HepG2 (cell line): ENCODE results near the gene COL26A1. TPM values are rescaled to one million over a fixed set of nuclear protein-coding genes. Genes with fewer than 3 reads are reported as not detected.

Experiments used
- CENPX ChIP-seq: sonication (generic); formaldehyde crosslinking; IDR thresholded peaks from 2 replicates; pipeline ENCODE4 v1.9.0; 2021; ENCODE audit warnings: mild to moderate bottlenecking, missing genetic modification reagents, moderate library complexity
- CHD2 ChIP-seq: IDR thresholded peaks from 2 replicates; pipeline ENCODE4 v1.6.1; 2011; ENCODE audit warnings: low read depth, low read length, improper control_type of control experiment
- DR1 ChIP-seq: sonication (generic); formaldehyde crosslinking; IDR thresholded peaks from 2 replicates; pipeline ENCODE4 v1.8.0; 2021; ENCODE audit warnings: mild to moderate bottlenecking, missing genetic modification reagents, inconsistent platforms
- EHMT2 ChIP-seq: fragments of 200-600 bp; sonication (generic); IDR thresholded peaks from 2 replicates; pipeline ENCODE4 v1.7.0; 2017; ENCODE audit warnings: antibody characterized with exemption, low read depth, low read length, borderline replicate concordance
- HOXD1 ChIP-seq: sonication (generic); formaldehyde crosslinking; IDR thresholded peaks from 2 replicates; pipeline ENCODE4 v1.5.0; 2020; ENCODE audit warnings: missing genetic modification reagents
- IRF1 ChIP-seq: sonication (generic); formaldehyde crosslinking; IDR thresholded peaks from 2 replicates; pipeline ENCODE4 v1.4.0; 2020; ENCODE audit warnings: low read depth, mild to moderate bottlenecking, missing genetic modification reagents
- MEF2D ChIP-seq: sonication (generic); formaldehyde crosslinking; IDR thresholded peaks from 2 replicates; pipeline ENCODE4 v1.5.1; 2020; ENCODE audit warnings: mild to moderate bottlenecking, missing genetic modification reagents
- MXD1 ChIP-seq: sonication (generic); formaldehyde crosslinking; IDR thresholded peaks from 2 replicates; pipeline ENCODE4 v1.4.0; 2020; ENCODE audit warnings: mild to moderate bottlenecking, missing genetic modification reagents
- NCOA2 ChIP-seq: sonication (generic); formaldehyde crosslinking; IDR thresholded peaks from 2 replicates; pipeline ENCODE4 v1.8.0; 2022; ENCODE audit warnings: inconsistent platforms
- PLRG1 ChIP-seq: fragments of 450-650 bp; conservative IDR thresholded peaks from 2 replicates; pipeline ENCODE4 v1.6.1; 2016
- RCOR2 ChIP-seq: IDR thresholded peaks from 2 replicates; pipeline ENCODE4 v1.6.1; 2016; ENCODE audit warnings: missing biosample characterization, missing genetic modification reagents
- ZKSCAN8 ChIP-seq: IDR thresholded peaks from 2 replicates; pipeline ENCODE4 v1.6.1; 2016; ENCODE audit warnings: borderline replicate concordance, missing genetic modification reagents, missing compliant biosample characterization
- ZNF121 ChIP-seq: sonication (generic); formaldehyde crosslinking; IDR thresholded peaks from 2 replicates; pipeline ENCODE4 v1.5.0; 2020; ENCODE audit warnings: mild to moderate bottlenecking, missing genetic modification reagents
- ZNF138 ChIP-seq: sonication (generic); formaldehyde crosslinking; IDR thresholded peaks from 2 replicates; pipeline ENCODE4 v1.5.0; 2020; ENCODE audit warnings: mild to moderate bottlenecking, low read depth, missing genetic modification reagents
- ZNF207 ChIP-seq: fragments of 450-650 bp; IDR thresholded peaks from 2 replicates; pipeline ENCODE4 v1.6.1; 2016; ENCODE audit warnings: antibody characterized with exemption, borderline replicate concordance
- ZNF235 ChIP-seq: sonication (generic); formaldehyde crosslinking; IDR thresholded peaks from 2 replicates; pipeline ENCODE4 v1.8.1; 2023; ENCODE audit warnings: mild to moderate bottlenecking, missing genetic modification reagents, borderline replicate concordance
- ZNF251 ChIP-seq: sonication (generic); formaldehyde crosslinking; IDR thresholded peaks from 2 replicates; pipeline ENCODE4 v1.9.0; 2021; ENCODE audit warnings: mild to moderate bottlenecking, missing genetic modification reagents
- ZNF264 ChIP-seq: sonication (generic); formaldehyde crosslinking; IDR thresholded peaks from 2 replicates; pipeline ENCODE4 v1.4.0; 2020; ENCODE audit warnings: missing genetic modification reagents
- ZNF546 ChIP-seq: sonication (generic); formaldehyde crosslinking; conservative IDR thresholded peaks from 2 replicates; pipeline ENCODE4 v1.8.1; 2023; ENCODE audit warnings: mild to moderate bottlenecking, missing genetic modification reagents
- ZNF570 ChIP-seq: sonication (generic); formaldehyde crosslinking; IDR thresholded peaks from 2 replicates; pipeline ENCODE4 v1.4.0; 2020; ENCODE audit warnings: mild to moderate bottlenecking, missing genetic modification reagents, borderline replicate concordance
- ZNF75D ChIP-seq: sonication (generic); formaldehyde crosslinking; IDR thresholded peaks from 2 replicates; pipeline ENCODE4 v1.8.1; 2023; ENCODE audit warnings: missing genetic modification reagents, mild to moderate bottlenecking, borderline replicate concordance
- ZNF784 ChIP-seq: sonication (generic); formaldehyde crosslinking; IDR thresholded peaks from 2 replicates; pipeline ENCODE4 v1.5.1; 2020; ENCODE audit warnings: missing genetic modification reagents, mild to moderate bottlenecking, borderline replicate concordance
- polyA plus RNA-seq, 8 experiments: library from polyadenylated mRNA; depleted of rRNA in 3 of 8; stranded (reverse) in 7 of 8; unstranded in 1 of 8; fragments of >200 nt; fragmentation: Illumina TruSeq in 4 of 8; extraction: Trizol in 4 of 8; gene quantifications; 2 replicates each; pipeline versions ENCODE4 v1.2.1 to v1.2.3, GENCODE V29; 2011 to 2016; ENCODE audit warnings: low read depth in 4 of 8, missing spikeins in 1 of 8, mixed read lengths in 1 of 8; ENCODE audit not compliant: insufficient read depth in 1 of 8
- total RNA-seq, 5 experiments: library from RNA; depleted of rRNA; stranded (reverse); fragments of >200 nt; fragmentation: Illumina TruSeq; extraction: Trizol; gene quantifications; 2 replicates each; pipeline ENCODE4 v1.2.3, GENCODE V29; 2016; ENCODE audit warnings: low read depth in 1 of 5
- TF ChIP-seq, protein P1 (sequence below): sonication (generic); formaldehyde crosslinking; IDR thresholded peaks from 2 replicates; pipeline ENCODE4 v1.5.0; 2020; ENCODE audit warnings: missing genetic modification reagents
- TF ChIP-seq, protein P2 (sequence below): sonication (generic); formaldehyde crosslinking; IDR thresholded peaks from 2 replicates; pipeline ENCODE4 v1.4.0; 2020; ENCODE audit warnings: mild to moderate bottlenecking, missing genetic modification reagents

The COL26A1 gene
- total and polyA plus RNA-seq, 2 of the 13 experiments (the other 11 are each of a cell fraction or from before 2014, with no cell fraction given): 7.8 to 9.2 TPM

DNA sequence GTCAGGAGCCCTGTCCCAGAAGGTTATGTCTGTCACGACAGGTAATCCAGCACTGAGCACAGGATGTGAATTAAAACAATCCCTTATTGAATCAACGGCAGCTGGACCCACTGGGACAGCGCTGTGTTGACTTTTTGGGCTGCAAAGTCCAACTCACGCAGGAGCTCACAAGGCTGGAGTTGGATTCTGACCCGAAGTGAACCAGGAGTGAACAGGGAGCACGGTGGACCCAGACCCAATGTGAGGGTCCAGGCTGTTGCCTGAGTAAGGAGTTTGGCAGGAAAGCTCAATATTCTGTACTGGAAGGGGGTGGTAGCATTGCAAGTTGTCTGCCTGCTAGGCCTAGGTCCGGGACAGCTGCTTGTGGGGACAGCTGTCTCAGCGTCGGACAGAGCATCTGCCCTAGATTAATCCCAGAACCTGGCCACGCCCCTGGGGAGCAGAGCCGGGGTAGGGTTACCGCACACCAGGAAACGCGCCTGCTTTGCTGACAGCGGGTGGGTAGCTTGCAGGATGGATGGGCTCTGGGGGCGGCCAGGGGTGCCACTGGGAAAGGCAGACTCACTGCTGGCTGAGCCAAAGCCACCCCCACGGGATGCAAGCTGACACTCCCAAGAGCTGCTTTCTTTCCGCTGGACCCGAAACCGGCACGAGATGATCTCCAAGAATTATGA is 24.0 kb downstream of the COL26A1 start (continued):
- TF ChIP-seq, protein P1, sequence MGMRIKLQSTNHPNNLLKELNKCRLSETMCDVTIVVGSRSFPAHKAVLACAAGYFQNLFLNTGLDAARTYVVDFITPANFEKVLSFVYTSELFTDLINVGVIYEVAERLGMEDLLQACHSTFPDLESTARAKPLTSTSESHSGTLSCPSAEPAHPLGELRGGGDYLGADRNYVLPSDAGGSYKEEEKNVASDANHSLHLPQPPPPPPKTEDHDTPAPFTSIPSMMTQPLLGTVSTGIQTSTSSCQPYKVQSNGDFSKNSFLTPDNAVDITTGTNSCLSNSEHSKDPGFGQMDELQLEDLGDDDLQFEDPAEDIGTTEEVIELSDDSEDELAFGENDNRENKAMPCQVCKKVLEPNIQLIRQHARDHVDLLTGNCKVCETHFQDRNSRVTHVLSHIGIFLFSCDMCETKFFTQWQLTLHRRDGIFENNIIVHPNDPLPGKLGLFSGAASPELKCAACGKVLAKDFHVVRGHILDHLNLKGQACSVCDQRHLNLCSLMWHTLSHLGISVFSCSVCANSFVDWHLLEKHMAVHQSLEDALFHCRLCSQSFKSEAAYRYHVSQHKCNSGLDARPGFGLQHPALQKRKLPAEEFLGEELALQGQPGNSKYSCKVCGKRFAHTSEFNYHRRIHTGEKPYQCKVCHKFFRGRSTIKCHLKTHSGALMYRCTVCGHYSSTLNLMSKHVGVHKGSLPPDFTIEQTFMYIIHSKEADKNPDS: no peak
- TF ChIP-seq ZNF251 (CRISPR knock-in tag): no peak
- peak; percentile 70 for TF ChIP-seq ZKSCAN8 (CRISPR knock-in tag)
- TF ChIP-seq EHMT2: no peak
- TF ChIP-seq, protein P2, sequence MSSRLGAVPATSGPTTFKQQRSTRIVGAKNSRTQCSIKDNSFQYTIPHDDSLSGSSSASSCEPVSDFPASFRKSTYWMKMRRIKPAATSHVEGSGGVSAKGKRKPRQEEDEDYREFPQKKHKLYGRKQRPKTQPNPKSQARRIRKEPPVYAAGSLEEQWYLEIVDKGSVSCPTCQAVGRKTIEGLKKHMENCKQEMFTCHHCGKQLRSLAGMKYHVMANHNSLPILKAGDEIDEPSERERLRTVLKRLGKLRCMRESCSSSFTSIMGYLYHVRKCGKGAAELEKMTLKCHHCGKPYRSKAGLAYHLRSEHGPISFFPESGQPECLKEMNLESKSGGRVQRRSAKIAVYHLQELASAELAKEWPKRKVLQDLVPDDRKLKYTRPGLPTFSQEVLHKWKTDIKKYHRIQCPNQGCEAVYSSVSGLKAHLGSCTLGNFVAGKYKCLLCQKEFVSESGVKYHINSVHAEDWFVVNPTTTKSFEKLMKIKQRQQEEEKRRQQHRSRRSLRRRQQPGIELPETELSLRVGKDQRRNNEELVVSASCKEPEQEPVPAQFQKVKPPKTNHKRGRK (CRISPR knock-in tag): no peak
- no peak for TF ChIP-seq ZNF235
- TF ChIP-seq ZNF546 (CRISPR knock-in tag): no peak
- TF ChIP-seq PLRG1: no peak
- no peak for TF ChIP-seq CHD2
- peak; percentile 12; the same call in 1 of the 2 replicates for TF ChIP-seq MEF2D (CRISPR knock-in tag)
- no peak for TF ChIP-seq CENPX (CRISPR knock-in tag)
- TF ChIP-seq IRF1 (CRISPR knock-in tag): no peak
- TF ChIP-seq RCOR2: peak; percentile 73; the same call in 1 of the 2 replicates
- no peak for TF ChIP-seq MXD1 (CRISPR knock-in tag)
- no peak for TF ChIP-seq HOXD1 (CRISPR knock-in tag)
- no peak for TF ChIP-seq ZNF570 (CRISPR knock-in tag)
- no peak for TF ChIP-seq ZNF207
- peak; percentile 87 for TF ChIP-seq ZNF121 (CRISPR knock-in tag)
- no peak for TF ChIP-seq ZNF75D (CRISPR knock-in tag)
- no peak for TF ChIP-seq DR1 (CRISPR knock-in tag)
- peak; percentile 63; the same call in 1 of the 2 replicates for TF ChIP-seq NCOA2 (CRISPR knock-in tag)
- TF ChIP-seq ZNF784: no peak
- no peak for TF ChIP-seq ZNF138 (CRISPR knock-in tag)
- 0 out of 2 replicates have a peak, but pooled peaks have one; percentile 46 for TF ChIP-seq ZNF264 (CRISPR knock-in tag)
